Measurements from ENCODE around the gene HBZ. TPM values are rescaled to one million over a fixed set of nuclear protein-coding genes. Genes with fewer than 3 reads are reported as not detected.

The HBZ gene
- total RNA-seq, 4 donors from 2014 or later, result not detected

DNA sequence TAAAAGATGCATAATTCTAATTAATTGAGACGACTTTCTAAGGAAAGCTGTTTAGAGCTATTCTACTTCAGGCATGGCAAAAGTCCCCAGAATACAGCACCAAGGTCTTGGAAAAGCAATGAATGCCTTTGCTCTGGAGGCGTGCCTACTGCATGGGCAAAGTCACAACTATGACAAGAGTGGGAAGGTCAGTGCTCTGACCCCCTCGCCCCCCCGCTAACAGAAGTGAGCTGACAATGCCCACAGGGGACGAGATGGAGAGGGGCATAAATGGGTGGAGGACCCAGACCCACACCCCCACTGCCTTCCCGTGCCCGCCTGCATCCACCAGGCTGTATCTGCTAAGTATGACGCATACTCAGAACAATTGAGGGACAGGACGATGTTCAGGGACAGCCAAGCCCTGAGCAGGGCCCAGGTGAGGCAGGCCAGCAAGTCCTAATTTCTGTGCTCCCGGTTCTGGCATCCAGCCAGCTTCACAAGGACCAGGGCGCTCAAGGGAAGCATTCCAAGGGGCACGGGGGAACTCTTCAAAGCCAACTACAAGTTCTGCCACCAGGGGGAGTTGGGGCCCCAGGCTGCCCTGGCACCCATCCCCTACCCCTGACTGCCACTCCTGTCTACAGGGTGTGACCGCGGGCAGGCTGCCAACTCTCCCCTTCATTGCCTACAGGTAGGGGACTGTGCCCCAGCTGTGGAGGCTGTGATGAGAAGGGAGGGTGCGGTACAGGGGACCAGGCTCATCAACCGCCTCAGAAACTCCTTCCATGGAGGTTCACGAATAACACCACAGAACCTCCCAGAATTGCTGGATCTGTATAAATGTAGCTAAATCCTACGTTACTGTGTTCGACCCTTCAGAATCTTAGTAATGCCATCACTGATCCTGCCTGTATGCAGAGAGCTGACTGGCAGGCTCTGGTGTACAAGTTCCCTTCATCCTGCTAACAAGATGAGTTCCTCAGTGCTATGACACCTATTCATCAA is 34.8 kb upstream of the HBZ start:
- Histone ChIP-seq H3K9me3 (no peaks in the 10 kb centered on the region), H3K27me3 (no peaks in the 10 kb centered on the region), H3K36me3 (no peaks in the 10 kb centered on the region), H3K4me3 (replicated peaks in 1 of 3) (no peak overlapping the region), H3K27ac (no peak overlapping the region), H3K4me1 (peaks cover 3 to 17% of the 10 kb centered on the region in 2 donors)
- intact Hi-C loops (cut with DNase I), result no loop called here
- TF ChIP-seq, protein P1, sequence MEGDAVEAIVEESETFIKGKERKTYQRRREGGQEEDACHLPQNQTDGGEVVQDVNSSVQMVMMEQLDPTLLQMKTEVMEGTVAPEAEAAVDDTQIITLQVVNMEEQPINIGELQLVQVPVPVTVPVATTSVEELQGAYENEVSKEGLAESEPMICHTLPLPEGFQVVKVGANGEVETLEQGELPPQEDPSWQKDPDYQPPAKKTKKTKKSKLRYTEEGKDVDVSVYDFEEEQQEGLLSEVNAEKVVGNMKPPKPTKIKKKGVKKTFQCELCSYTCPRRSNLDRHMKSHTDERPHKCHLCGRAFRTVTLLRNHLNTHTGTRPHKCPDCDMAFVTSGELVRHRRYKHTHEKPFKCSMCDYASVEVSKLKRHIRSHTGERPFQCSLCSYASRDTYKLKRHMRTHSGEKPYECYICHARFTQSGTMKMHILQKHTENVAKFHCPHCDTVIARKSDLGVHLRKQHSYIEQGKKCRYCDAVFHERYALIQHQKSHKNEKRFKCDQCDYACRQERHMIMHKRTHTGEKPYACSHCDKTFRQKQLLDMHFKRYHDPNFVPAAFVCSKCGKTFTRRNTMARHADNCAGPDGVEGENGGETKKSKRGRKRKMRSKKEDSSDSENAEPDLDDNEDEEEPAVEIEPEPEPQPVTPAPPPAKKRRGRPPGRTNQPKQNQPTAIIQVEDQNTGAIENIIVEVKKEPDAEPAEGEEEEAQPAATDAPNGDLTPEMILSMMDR (IDR thresholded peaks at IDR 0.05), result peak; percentile 49 to 84 (median 81)
- no peak for TF ChIP-seq POLR2A (IDR thresholded peaks at IDR 0.05)
- 41% methylated on average over 19 of the region's 19 CpGs for WGBS, 2 donors
- DNase-seq, result peak; percentile 93 to 94

GRCh38 chr16:118857-119256 is 33.6 kb upstream of the HBZ start:
- no peak for DNase-seq
- H3K4me1 ChIP-seq, result peaks cover 3 to 12% of the 10 kb centered on the region in 2 donors
- H3K27ac ChIP-seq, result no peak overlapping the region
- no peaks in the 10 kb centered on the region for H3K27me3 ChIP-seq
- intact Hi-C loops (cut with DNase I), result no loop called here
- no peak overlapping the region for H3K4me3 ChIP-seq (replicated peaks in 1 of 3)
- no peaks in the 10 kb centered on the region for H3K9me3 ChIP-seq
- H3K36me3 ChIP-seq, result no peaks in the 10 kb centered on the region
- 95 to 97% methylated on average over 1 to 2 of the region's 2 CpGs for WGBS, 2 donors
- no peak for TF ChIP-seq POLR2A (IDR thresholded peaks at IDR 0.05)
- TF ChIP-seq, protein P1 (IDR thresholded peaks at IDR 0.05), result no peak

DNA sequence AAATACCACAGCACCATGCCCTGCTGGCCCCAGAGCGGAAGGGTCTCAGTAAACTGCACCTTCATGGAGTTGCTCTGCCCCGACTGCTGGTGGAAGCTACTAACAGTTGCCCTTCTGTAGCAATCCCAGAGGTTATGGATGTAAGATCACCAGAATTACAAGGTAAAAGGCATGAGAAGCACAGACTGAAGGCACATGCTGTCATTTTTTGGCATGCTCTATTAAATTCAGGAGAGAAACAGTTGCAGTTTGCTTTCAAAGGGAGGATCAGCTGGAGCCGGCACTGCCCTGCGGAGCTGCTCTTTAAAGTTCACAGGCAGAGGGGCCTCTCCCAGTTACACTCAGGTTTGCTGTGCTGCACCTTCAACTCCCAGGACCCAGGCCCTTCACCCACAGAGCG is 33.1 kb upstream of the HBZ start:
- intact Hi-C loops (cut with DNase I), result no loop called here
- no peaks in the 10 kb centered on the region for H3K36me3 ChIP-seq
- H3K4me1 ChIP-seq, result peaks cover 3 to 12% of the 10 kb centered on the region in 2 donors
- no peak overlapping the region for H3K4me3 ChIP-seq (replicated peaks in 1 of 3)
- no peaks in the 10 kb centered on the region for H3K27me3 ChIP-seq
- DNase-seq, result no peak
- H3K9me3 ChIP-seq, result no peaks in the 10 kb centered on the region
- no peak overlapping the region for H3K27ac ChIP-seq
- TF ChIP-seq POLR2A (IDR thresholded peaks at IDR 0.05), result no peak
- TF ChIP-seq, protein P1 (IDR thresholded peaks at IDR 0.05), result no peak
- WGBS, 2 donors, result 88 to 96% methylated on average over 5 of the region's 5 CpGs

- no peaks in the 10 kb centered on the region for H3K27me3 ChIP-seq
- H3K36me3 ChIP-seq, result no peaks in the 10 kb centered on the region
- intact Hi-C loops (cut with DNase I), result no loop called here
- no peak overlapping the region for H3K27ac ChIP-seq
- H3K4me3 ChIP-seq (replicated peaks in 1 of 3), result no peak overlapping the region
- TF ChIP-seq, protein P1 (IDR thresholded peaks at IDR 0.05), result no peak
- TF ChIP-seq POLR2A (IDR thresholded peaks at IDR 0.05), result no peak
- no peak for DNase-seq
- WGBS, 2 donors, result 90 to 97% methylated on average over 3 of the region's 3 CpGs
- peaks cover 3 to 12% of the 10 kb centered on the region in 2 donors for H3K4me1 ChIP-seq
- no peaks in the 10 kb centered on the region for H3K9me3 ChIP-seq
Observed at GRCh38 chr16:119835-120491, 32.5 kb upstream of the HBZ start.

DNA sequence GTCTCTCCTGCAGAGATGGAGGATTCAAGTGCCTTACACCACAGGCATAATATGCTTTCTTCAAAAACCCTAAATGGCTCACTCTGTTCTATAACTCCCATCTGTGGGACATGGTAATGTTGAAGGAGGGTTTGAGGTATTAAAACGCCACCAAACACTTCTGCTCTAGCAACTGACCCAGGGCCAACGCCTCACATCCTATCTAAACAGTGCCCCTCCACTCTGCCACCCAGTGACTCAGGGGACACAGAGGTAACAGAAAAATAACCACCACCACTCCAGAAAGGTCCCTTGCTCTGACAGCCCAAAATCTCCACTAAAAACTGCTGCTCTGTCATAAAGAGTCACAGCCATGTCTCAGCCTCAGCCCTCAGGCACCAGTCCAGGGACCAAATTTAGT is 31.7 kb upstream of the HBZ start:
- Histone ChIP-seq H3K36me3 (no peaks in the 10 kb centered on the region), H3K9me3 (no peaks in the 10 kb centered on the region), H3K4me3 (replicated peaks in 1 of 3) (no peak overlapping the region), H3K27ac (no peak overlapping the region), H3K27me3 (no peaks in the 10 kb centered on the region), H3K4me1 (peaks cover 3 to 12% of the 10 kb centered on the region in 2 donors)
- intact Hi-C loops (cut with DNase I), result no loop called here
- TF ChIP-seq POLR2A (IDR thresholded peaks at IDR 0.05), result no peak
- TF ChIP-seq, protein P1 (IDR thresholded peaks at IDR 0.05), result no peak
- no peak for DNase-seq
- 83 to 97% methylated on average over 2 of the region's 2 CpGs for WGBS, 2 donors
